NCI-H1092 treated with DMSO at 0.1 percent for 48 hours (cell line): ENCODE data around the gene KRTAP4-2.
"Not testable (repeated sequence)": the region's sequence is repeated elsewhere in the genome, so short reads cannot be mapped to it uniquely, and the experiment has no call there.

ENCODE experiments used
- DNase-seq: peaks from one replicate; lab custom pipeline; 2025; lab: John Stamatoyannopoulos, UW

The KRTAP4-2 gene

GRCh38 chr17:41177727-41178271, at the start of gene KRTAP4-2:
TSS of gene KRTAP4-2 (minus strand) at chr17:41178221. CDS start at chr17:41178164, 57 bp downstream.
- no peak for DNase-seq

- not testable (repeated sequence) for DNase-seq
These were observed 48.6 kb upstream of the KRTAP4-2 start, which contains the start of gene KRTAP9-2 for GRCh38 chr17:41226598-41227095. TSS of gene KRTAP9-2 (plus strand) at chr17:41226648. CDS start at chr17:41226655, 7 bp downstream.

GRCh38 chr17:41226051-41226450, 48.0 kb upstream of the KRTAP4-2 start:
- DNase-seq, result no peak

GRCh38 chr17:41223821-41224220, 45.8 kb upstream of the KRTAP4-2 start:
- no peak for DNase-seq

GRCh38 chr17:41215681-41216080, 37.7 kb upstream of the KRTAP4-2 start:
- no peak for DNase-seq

- DNase-seq, result peak; percentile 17
These were observed 34.6 kb upstream of the KRTAP4-2 start for GRCh38 chr17:41212524-41213169.

GRCh38 chr17:41211845-41212466, 33.9 kb upstream of the KRTAP4-2 start:
- peak; percentile 21 for DNase-seq

- DNase-seq, result no peak
These were observed 21.5 kb upstream of the KRTAP4-2 start for GRCh38 chr17:41199421-41200078.

- DNase-seq, result no peak
These were observed 18.0 kb upstream of the KRTAP4-2 start for GRCh38 chr17:41196068-41196467.

- no peak for DNase-seq
These were observed 12.3 kb upstream of the KRTAP4-2 start for GRCh38 chr17:41190328-41190727.

- DNase-seq, result not testable (repeated sequence)
These were observed 11.9 kb upstream of the KRTAP4-2 start, which contains the start of gene KRTAP9-1 for GRCh38 chr17:41189837-41190318. TSS of gene KRTAP9-1 (plus strand) at chr17:41189887. CDS start at chr17:41189887, 0 bp downstream.

GRCh38 chr17:41186872-41187271, 8.9 kb upstream of the KRTAP4-2 start:
- DNase-seq, result no peak

GRCh38 chr17:41185001-41185400, 7.0 kb upstream of the KRTAP4-2 start:
- no peak for DNase-seq

GRCh38 chr17:41184480-41184961, 6.5 kb upstream of the KRTAP4-2 start, which contains the start of gene KRTAP4-1:
TSS of gene KRTAP4-1 (minus strand) at chr17:41184911. CDS start at chr17:41184854, 57 bp downstream.
- DNase-seq, result no peak

GRCh38 chr17:41178843-41179616, 1.0 kb upstream of the KRTAP4-2 start:
- no peak for DNase-seq

GRCh38 chr17:41178341-41178740, 320 bp upstream of the KRTAP4-2 start:
- DNase-seq, result no peak

- no peak for DNase-seq
These were observed 1.2 kb downstream of the KRTAP4-2 start for GRCh38 chr17:41176744-41177387.

- DNase-seq, result no peak
These were observed 6.1 kb downstream of the KRTAP4-2 start for GRCh38 chr17:41171886-41172285.

- no peak for DNase-seq
These were observed 9.9 kb downstream of the KRTAP4-2 start, which contains the start of gene KRTAP4-3 for GRCh38 chr17:41168121-41168520. TSS of gene KRTAP4-3 (minus strand) at chr17:41168221. CDS start at chr17:41168172, 49 bp downstream.

GRCh38 chr17:41167561-41167960, 10.5 kb downstream of the KRTAP4-2 start:
- no peak for DNase-seq

- no peak for DNase-seq
These were observed 14.2 kb downstream of the KRTAP4-2 start for GRCh38 chr17:41163828-41164227.
